Pancreas (tissue), 10 donors: ENCODE data around the gene KCMF1. TPM values are rescaled to one million over a fixed set of nuclear protein-coding genes. Genes with fewer than 3 reads are reported as not detected.

ENCODE experiments used
- ATAC-seq, 4 donors: fragments of 200-7000 bp; cut with Tn5 transposase; one replicate each; pipeline versions ENCODE4 v1.8.0 to v1.9.1; 2020; ENCODE audit warnings: mild to moderate bottlenecking in 4 of 4, moderate library complexity in 4 of 4
- DNase-seq, 6 donors: peaks; one replicate each; pipeline ENCODE4 v3.0.0-alpha.2; 2020
- FAIRE-seq: peaks from 2 replicates; lab custom pipeline; 2012; peaks lifted over from hg19 to GRCh38; lab: Jason Lieb, UNC
- H3K27ac ChIP-seq, 4 donors: fragments of 200-600 bp; sonication (generic); 1 replicate in 3 of 4; 2 replicates in 1 of 4; pipeline versions ENCODE4 v1.5.0 to v1.8.0; 2020
- H3K27me3 ChIP-seq, 4 donors: fragments of 200-600 bp; one replicate each; pipeline ENCODE4 v1.8.0; 2021
- H3K36me3 ChIP-seq, 3 donors: fragments of 200-600 bp; sonication (generic) in 1 of 3; one replicate each; pipeline versions ENCODE4 v1.5.0 to v1.8.0; 2020 to 2021
- H3K4me1 ChIP-seq, 3 donors: fragments of 200-600 bp; one replicate each; pipeline ENCODE4 v1.8.0; 2021
- H3K4me3 ChIP-seq, 4 donors: fragments of 200-600 bp; sonication (generic) in 2 of 4; one replicate each; pipeline versions ENCODE4 v1.5.0 to v1.8.0; 2020 to 2021
- H3K9me3 ChIP-seq, 4 donors: fragments of 200-600 bp; one replicate each; pipeline ENCODE4 v1.8.0; 2021
- CTCF ChIP-seq, 4 donors: fragments of 200-600 bp; sonication (generic) in 3 of 4; IDR thresholded peaks; one replicate each; pipeline versions ENCODE4 v1.5.0 to v1.8.0; 2021; ENCODE audit warnings: antibody characterized with exemption in 4 of 4
- whole genome bisulfite sequencing, 2 donors: extraction: QIAGEN DNeasy Blood & Tissue Kit; methylation state at CpG; one replicate each; pipeline ENCODE4 v1.1.7; 2013; 5-methylcytosine and 5-hydroxymethylcytosine counted together
- intact Hi-C, 3 donors: fragments of 100-400 bp; cut with DNase I; formaldehyde crosslinking; loops; one replicate each; pipeline versions ENCODE4 v1.11.1 to v1.14.2; 2022
- polyA plus RNA-seq, 2 donors: library from polyadenylated mRNA; stranded (reverse); fragments of 200-250 nt; gene quantifications; one replicate each; pipeline ENCODE4 v1.2.3, GENCODE V29; 2013
- total RNA-seq, 6 donors: library from RNA; stranded (reverse); fragmentation: NEBNext Ultra II Directional in 4 of 6; extraction: Animal tissue kit (Norgen Biotek cat#: 25700) in 4 of 6; gene quantifications; one replicate each; pipeline versions ENCODE4 v1.2.1 to v1.2.4, GENCODE V29; 2021 to 2023
- donor health status: healthy with polysubstance abuse.
- donor health status: DM: no; HTN: no; CAD: no; lungs with moderate emphysema.
- donor health status: DM: no; HTN: no; CAD: no.
- donor health status: control.
- donor health status: control.
- donor health status: Bipolar disorder and iron deficiency.
- donor health status: DM: yes; HTN: yes; CAD: no.
- donor health status: DM: no; HTN: no; CAD: no.
- donor health status: DM: no; HTN: no; CAD: no.
- donor health status: DM: yes; HTN: yes; CAD: no.

Gene KCMF1
- total and polyA plus RNA-seq, 8 donors, result 9.9 to 102 (median 67.4) TPM

- intact Hi-C loops, result no loop called here
- DNase-seq (no peak), FAIRE-seq (no peak), ATAC-seq (no peak)
- WGBS, 2 donors, result 91 to 98% methylated on average over 4 of the region's 4 CpGs
- Histone ChIP-seq H3K4me3 (no peak overlapping the region), H3K36me3 (peaks cover 0 to 26% (median 0%) of the 10 kb centered on the region in 3 donors), H3K27ac (no peak overlapping the region), H3K4me1 (no peaks in the 10 kb centered on the region), H3K27me3 (no peaks in the 10 kb centered on the region), H3K9me3 (no peaks in the 10 kb centered on the region)
- no peak for TF ChIP-seq CTCF (IDR thresholded peaks at IDR 0.05)
Observed at GRCh38 chr2:85042330-85042729, 71.4 kb downstream of the KCMF1 start.

- intact Hi-C loops, result no loop called here
- Histone ChIP-seq H3K36me3 (peaks cover 0 to 71% (median 15%) of the 10 kb centered on the region in 3 donors), H3K9me3 (no peaks in the 10 kb centered on the region), H3K4me3 (no peak overlapping the region), H3K27ac (no peak overlapping the region), H3K4me1 (no peaks in the 10 kb centered on the region), H3K27me3 (no peaks in the 10 kb centered on the region)
- WGBS, 2 donors, result 99% methylated on average over 3 of the region's 3 CpGs
- peak in 1 of 4 donors; percentile 8 for ATAC-seq
- no peak for TF ChIP-seq CTCF (IDR thresholded peaks at IDR 0.05)
- DNase-seq, result no peak
- no peak for FAIRE-seq
Observed at GRCh38 chr2:85048534-85048933, 77.6 kb downstream of the KCMF1 start.

GRCh38 chr2:85049236-85049635 is 78.3 kb downstream of the KCMF1 start:
- TF ChIP-seq CTCF (IDR thresholded peaks at IDR 0.05), result no peak
- Histone ChIP-seq H3K27ac (no peak overlapping the region), H3K9me3 (no peaks in the 10 kb centered on the region), H3K36me3 (peaks cover 0 to 70% (median 15%) of the 10 kb centered on the region in 3 donors), H3K4me3 (no peak overlapping the region), H3K4me1 (no peaks in the 10 kb centered on the region), H3K27me3 (no peaks in the 10 kb centered on the region)
- DNase-seq, result no peak
- intact Hi-C loops, result no loop called here
- ATAC-seq, result no peak
- no peak for FAIRE-seq
- 85 to 86% methylated on average over 10 of the region's 10 CpGs for WGBS, 2 donors

GRCh38 chr2:85053802-85054201 is 82.8 kb downstream of the KCMF1 start:
- no peaks in the 10 kb centered on the region for H3K4me1 ChIP-seq
- TF ChIP-seq CTCF (IDR thresholded peaks at IDR 0.05), result no peak
- intact Hi-C loops, result no loop called here
- no peak overlapping the region for H3K27ac ChIP-seq
- no peak for DNase-seq
- no peaks in the 10 kb centered on the region for H3K27me3 ChIP-seq
- ATAC-seq, result peak in 2 of 4 donors; percentile 41 to 56
- FAIRE-seq, result no peak
- 87 to 91% methylated on average over 6 of the region's 6 CpGs for WGBS, 2 donors
- no peaks in the 10 kb centered on the region for H3K9me3 ChIP-seq
- peaks cover 0 to 39% (median 15%) of the 10 kb centered on the region in 3 donors for H3K36me3 ChIP-seq
- no peak overlapping the region for H3K4me3 ChIP-seq

GRCh38 chr2:85057226-85057962 is 86.4 kb downstream of the KCMF1 start:
- DNase-seq, result no peak
- intact Hi-C loops, result no loop called here
- 80 to 82% methylated on average over 15 of the region's 15 CpGs for WGBS, 2 donors
- Histone ChIP-seq H3K27me3 (no peaks in the 10 kb centered on the region), H3K36me3 (peaks cover 0 to 12% (median 0%) of the 10 kb centered on the region in 3 donors), H3K4me1 (no peaks in the 10 kb centered on the region), H3K9me3 (no peaks in the 10 kb centered on the region), H3K4me3 (no peak overlapping the region), H3K27ac (no peak overlapping the region)
- peak in 2 of 4 donors; percentile 17 to 24 for ATAC-seq
- TF ChIP-seq CTCF (IDR thresholded peaks at IDR 0.05), result no peak
- no peak for FAIRE-seq
